DMS 273 (cell line): Measurements from ENCODE around the gene CCS.
"Not testable (repeated sequence)": the region's sequence is repeated elsewhere in the genome, so short reads cannot be mapped to it uniquely, and the experiment has no call there.

Experiments used
- DNase-seq: peaks from one replicate; lab custom pipeline; 2025; ENCODE audit not compliant: unreplicated experiment; lab: John Stamatoyannopoulos, UW

The CCS gene

DNA sequence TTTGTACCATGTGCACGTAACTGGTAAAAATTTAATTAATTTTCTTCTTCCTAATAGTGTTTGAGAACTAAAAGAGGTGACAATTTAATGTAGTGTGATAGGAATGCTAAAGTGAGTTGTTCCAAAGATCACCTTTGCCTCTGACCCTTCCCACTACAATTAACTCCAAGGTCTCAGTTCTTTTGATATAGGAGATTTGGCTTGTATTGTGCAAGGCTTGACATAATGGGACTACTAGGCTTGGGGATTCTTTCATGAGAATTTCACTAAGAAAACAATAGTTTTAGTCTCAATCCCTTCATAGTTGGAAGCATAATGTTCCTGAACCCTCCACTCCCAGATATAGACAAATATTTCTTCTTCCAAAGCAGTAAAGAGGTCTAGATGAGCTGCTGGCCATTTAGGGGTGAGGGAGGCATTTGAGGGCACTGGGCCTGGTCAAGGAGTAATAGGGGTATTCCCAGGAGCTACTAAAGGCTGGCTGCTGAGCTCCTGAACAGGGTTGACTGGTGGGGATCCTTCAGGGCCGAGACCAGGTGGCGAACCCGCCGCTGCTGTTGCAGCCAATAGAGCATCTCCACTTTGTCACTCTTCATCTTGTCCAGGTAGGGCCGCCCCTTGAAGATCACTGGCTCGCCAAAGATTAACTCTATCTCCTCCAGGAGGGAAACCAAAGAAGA is 2.8 kb upstream of the CCS start:
- DNase-seq = no peak

DNA sequence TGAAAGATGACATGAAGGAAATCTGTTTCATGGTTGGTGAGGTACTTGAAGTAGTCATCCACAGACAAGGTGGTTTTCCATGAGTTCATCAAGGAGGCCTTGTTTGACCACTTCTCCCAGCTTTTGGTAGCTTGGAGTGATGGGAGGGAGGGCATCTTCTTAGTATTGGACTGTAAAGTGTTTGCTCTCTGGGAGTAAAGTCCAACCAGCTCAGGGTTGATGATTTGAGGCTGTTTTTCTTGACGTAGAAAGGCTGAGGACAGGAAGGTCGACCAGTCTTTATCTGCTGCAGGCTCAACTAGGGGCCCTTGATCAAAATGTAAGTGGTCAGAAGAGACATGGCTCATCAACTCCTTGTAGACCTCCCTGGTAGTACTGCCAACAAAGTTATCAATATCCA is 1.8 kb upstream of the CCS start:
- DNase-seq = no peak

DNA sequence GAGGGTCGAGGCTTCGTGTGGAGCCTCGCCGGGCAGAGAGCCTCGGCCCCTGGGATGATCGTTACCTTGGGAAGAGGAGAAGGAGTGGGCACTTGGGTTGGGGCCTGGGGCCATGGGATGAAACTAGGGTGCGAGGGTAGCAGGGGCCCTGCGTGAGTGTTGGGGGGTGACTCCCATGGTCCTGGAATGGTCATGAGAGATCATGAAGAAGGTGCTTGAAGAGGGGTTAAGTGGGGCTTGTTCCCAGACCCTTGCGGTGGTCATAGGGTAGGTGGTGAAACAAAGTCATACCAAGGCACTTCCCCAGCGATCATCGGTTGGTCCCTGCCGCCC is 284 bp downstream of the CCS start:
- DNase-seq = no peak

DNA sequence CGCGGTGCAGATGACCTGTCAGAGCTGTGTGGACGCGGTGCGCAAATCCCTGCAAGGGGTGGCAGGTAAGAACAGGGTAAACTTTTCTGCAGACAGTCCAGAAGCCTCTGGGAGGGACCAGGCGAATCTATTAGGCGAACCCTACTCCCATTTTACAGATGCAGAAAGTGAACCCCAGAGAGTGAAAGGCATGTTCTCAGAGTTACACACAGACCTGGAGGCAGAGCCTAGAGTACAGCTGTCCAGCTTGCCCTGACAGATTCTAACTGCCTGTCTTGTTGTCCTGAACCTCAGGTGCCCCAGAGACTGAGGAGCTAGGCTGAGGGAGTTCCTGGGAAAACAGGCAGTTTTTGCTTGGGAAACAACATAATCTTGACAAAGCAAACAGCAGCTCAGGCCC is 665 bp downstream of the CCS start:
- DNase-seq = no peak

DNA sequence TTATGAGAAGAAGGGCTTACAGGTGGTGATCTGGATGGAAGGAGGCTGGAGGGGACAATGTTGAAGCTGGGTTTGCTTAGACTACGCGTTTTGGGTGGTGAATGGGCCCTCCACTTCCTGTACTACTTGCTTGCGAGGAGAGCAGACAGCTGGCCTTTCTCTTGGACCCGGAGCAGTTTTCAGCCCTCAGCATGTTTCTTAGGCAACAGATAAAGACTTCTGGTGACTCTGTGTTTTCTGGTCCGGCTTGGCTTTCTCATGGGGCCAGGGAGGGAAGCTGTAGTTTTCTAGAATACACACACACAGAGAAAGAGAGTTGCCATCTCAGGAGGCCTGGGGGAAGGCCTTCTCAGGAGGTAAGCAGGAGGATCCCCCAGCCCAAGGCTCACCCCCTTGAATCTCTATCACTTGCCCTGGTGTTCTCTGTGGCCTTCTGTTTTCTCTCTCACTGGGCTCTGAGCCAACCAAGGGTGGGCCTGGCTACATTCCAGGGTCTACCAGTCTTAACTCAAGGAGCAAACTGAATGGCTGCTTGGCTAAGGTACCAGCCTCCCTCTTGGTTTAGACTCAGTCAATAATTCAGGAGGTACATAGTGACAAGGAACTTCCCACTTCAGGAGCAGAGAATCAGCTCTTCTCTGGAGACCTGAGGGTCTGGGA is 2.4 kb downstream of the CCS start:
- peak; percentile 51 for DNase-seq

DNA sequence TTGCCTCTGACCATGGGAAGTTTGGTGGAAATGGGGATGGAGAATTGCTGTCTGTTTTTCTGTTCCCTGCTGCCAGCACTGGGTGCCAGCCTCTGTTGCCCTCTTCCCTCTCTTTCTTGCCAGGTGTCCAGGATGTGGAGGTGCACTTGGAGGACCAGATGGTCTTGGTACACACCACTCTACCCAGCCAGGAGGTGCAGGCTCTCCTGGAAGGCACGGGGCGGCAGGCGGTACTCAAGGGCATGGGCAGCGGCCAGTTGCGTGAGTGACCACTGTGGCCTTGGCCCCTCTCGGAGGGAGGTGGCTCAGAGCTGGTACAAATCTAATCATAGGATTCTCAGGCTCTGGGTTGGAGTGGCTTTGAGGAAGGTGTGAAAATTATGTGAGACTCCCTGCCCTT is 6.0 kb downstream of the CCS start:
- no peak for DNase-seq

DNA sequence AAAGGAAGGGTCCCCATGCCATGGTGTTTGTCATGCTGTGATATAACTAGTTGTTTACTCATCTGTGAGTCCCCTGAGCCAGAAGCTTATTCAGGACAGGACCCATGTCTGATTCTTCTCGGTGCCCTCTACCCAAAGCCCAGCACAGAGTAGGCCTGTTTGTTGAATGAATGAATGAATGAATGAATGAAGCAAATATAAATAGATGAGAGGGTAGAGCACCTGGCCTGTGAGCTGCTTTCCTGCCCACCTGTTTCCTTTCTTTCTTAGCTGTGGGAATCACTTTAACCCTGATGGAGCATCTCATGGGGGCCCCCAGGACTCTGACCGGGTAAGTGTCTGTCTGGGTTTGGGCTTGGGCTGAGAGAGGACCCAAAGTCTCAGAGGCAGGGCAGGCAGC is 7.2 kb downstream of the CCS start:
- no peak for DNase-seq

DNA sequence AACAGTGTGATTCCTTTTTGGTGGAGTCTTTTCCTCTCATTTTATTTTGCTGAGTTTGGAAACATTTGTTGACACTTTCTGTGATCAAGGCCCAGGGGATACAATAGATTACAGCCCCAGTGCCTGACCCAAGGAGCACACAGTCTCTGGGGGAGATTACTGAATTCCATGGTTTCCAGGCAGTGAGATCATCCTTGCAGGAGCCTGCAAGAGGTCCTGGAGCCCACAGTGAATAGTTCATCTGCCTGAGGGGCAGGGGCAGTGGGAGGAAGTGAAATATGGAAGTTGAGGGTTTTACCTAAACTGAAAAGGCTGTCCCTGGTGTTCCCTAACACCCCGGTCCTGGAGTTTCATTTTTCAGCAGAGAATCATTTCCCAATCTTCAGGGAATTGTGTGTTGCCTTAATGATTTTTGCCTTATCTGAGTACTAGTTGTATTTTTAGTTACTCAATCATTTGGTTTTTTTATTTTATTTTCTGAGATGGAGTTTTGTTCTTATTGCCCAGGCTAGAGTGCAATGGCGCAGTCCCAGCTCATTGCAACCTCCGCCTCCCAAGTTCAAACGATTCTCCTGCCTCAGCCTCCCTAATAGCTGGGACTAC is 7.7 kb downstream of the CCS start:
- no peak for DNase-seq

DNA sequence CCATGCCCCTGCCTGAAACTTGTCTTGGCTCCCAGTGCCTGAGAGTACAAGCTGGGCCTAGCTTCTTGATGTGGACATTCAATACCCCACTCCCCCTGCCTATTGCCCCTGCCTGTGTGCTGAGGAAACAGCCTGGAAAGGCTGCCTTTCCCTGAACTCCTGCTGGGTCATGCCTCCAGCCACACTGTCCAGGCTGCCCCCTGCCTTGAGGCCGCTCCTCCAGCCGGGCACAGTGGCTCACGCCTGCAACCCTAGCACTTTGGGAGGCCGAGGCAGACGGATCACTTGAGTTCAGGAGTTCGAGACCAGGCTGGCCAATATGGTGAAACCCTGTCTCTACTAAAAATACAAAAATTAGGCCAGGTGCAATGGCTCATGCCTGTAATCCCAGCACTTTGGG is 10.1 kb downstream of the CCS start:
- no peak for DNase-seq

DNA sequence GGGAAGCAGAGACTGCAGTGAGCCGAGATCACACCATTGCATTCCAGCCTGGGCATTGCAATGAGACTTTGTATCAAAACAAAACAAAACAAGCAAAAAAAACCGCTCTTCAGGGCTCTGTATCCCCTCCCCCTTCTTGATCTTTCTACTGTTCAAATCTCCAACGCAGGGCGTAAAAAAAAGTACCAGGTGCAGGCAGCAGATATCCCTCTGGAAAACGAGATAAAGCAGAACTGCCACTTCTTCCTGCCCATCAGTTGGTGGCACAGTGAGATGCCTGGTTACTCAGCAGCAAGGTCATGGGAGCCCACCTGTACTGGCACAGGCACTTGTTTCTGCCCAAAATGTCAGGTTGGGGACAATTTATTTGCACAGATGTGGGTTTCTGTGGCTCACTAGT is 11.2 kb downstream of the CCS start:
- no peak for DNase-seq

DNA sequence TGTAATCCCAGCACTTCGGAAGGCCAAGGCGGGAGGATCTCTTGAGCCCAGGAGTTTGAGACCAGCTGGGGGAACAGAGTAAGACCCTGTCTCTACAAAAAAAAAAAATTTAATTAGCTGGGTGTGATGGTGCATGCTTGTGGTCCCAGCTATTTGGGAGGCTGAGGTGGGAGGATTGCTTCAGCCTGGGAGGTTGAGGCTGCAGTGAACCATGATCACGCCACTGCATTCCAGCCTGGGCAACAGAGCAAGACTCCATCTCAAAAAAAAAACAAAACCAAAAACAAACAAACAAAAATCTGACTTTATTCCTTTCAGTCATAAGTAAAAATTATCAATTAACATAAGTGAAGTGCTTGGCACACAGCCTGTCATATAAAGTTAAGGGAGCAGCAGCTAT is 13.6 kb downstream of the CCS start:
- not testable (repeated sequence) for DNase-seq

DNA sequence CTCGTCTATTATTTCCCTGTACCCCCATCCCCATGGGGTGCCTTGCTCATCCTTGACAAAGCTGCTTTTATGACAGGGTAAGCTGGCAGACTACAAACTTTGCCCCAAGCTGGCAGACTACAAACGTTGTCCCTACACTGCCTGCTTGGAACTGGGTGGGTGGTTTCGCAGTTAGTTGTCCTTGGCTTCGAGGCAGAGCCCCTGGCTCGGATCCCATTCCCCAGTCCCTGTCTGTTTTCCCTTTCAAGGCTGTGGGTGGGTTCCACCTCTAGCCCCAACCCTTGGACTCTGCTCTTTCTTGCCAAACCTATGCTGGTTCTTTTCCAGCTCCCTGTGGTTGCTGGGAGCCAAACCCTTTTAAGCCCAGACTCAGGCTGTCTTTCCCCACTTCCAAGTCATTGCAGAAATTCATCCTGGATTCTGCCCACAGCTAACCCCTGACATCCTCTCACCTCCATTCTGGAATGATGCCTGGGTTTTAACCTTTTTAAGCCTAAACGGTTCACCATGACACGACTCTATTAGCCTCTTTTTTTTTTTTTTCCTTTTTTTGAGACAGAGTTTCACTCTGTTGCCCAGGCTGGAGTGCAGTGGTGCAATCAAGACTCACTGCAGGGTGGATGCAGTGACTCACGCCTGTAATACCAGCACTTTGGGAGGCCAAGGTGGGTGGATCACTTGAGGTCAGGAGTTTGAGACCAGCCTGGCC is 14.3 kb downstream of the CCS start:
- peak; percentile 41 for DNase-seq

DNA sequence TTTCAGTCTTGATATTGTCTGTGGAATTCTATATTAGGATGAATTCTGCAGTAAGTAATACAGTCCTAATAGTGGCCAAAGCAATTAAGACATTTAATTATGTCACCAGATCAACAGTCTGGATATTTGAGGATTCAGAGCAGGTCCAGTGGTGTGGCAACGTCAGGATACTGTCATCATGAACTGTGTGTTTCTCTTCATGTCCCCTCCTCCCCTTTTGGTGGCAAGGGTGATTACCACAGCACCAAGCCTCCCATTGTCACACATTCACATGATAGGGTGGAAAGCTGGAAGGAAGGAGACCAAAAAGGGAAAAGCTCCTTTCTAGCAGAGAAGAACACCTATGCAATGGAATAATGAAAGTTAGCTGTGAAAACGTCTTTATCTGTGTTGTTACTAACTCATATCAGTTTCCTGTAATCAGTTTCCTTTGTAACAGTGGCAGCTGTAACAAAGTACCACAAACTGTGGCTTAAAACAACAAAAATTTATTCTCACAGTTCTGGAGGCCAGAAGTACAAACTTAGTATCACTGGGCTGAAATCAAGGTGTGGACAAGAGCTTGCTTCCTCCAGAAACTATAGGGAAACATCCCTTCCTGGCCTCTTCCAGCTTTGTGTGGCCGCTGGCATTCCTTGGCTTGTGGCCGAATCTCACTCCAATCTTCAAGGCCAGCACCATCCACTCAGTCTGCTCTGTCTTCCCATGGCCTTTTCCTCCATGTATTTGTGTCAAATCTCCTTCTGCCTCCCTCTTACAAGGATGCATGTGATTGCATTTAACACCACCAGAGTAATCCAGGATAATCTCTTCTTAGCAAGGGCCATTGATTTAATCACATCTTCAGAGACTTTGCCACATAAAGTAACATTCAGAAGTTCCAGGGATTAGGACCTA is 17.0 kb downstream of the CCS start:
- no peak for DNase-seq

DNA sequence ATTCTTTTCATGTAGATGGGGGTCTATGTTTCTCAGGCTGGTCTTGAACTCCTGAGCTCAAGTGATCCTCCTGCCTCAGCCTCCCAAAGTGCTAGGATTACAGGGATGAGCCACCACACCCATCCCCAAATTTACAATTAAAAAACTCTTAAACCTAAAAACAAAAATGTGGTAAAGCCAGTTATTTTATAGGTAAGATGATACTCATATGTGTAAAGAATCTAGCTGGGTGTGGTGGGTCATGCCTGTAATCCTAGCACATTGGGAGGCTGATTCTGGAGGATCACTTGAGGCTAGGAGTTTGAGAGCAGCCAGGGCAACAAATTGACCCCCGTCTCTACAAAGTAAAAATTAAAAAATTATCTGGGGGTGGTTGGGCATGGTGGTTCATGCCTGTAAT is 19.5 kb downstream of the CCS start:
- no peak for DNase-seq

DNA sequence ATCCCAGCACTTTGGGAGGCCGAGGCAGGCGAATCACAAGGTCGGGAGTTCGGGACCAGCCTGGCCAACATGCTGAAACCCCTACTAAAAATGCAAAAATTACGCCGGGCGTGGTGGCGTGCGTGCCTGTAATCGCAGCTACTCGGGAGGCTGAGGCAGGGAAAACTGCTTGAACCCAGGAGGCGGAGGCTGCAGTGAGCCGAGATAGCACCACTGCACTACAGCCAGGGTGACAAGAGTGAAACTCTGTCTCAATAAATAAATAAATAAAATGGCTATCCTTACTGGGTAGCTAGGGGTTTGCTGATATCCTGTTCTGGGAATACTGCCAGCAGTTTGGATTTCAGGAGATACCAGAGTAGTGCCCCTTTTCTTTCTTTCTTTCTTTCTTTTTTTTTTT is 21.1 kb downstream of the CCS start:
- peak; percentile 15 for DNase-seq

DNA sequence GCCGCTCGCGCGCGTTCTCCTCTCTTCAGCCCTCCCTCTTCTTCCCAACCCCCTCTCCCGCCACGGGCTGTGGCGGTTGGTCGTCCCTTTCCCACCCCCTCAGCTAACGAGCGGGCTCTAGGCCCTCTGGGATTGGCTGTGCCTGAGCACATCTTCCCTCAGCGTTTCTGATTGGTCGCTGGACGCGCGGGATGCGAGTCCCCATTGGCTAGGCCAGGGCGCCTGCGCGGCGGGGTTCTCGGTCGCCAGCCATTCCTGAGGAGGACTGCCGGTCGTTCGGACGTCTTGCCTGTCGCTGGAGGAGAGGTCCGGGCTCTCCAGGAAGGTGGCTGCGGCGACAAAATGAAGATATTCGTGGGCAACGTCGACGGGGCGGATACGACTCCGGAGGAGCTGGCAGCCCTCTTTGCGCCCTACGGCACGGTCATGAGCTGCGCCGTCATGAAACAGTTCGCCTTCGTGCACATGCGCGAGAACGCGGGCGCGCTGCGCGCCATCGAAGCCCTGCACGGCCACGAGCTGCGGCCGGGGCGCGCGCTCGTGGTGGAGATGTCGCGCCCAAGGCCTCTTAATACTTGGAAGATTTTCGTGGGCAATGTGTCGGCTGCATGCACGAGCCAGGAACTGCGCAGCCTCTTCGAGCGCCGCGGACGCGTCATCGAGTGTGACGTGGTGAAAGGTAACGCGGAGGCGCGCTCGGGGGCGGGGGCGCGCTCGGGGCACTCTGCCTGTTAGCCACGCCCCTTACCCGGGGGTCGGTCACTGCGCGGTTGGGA is 23.6 kb downstream of the CCS start, which contains the start of gene RBM14:
TSS of gene RBM14 (plus strand) at position 252 of the 776 bp plus-strand sequence. CDS start at position 343, 91 bp downstream.
- DNase-seq = peak; percentile 99

DNA sequence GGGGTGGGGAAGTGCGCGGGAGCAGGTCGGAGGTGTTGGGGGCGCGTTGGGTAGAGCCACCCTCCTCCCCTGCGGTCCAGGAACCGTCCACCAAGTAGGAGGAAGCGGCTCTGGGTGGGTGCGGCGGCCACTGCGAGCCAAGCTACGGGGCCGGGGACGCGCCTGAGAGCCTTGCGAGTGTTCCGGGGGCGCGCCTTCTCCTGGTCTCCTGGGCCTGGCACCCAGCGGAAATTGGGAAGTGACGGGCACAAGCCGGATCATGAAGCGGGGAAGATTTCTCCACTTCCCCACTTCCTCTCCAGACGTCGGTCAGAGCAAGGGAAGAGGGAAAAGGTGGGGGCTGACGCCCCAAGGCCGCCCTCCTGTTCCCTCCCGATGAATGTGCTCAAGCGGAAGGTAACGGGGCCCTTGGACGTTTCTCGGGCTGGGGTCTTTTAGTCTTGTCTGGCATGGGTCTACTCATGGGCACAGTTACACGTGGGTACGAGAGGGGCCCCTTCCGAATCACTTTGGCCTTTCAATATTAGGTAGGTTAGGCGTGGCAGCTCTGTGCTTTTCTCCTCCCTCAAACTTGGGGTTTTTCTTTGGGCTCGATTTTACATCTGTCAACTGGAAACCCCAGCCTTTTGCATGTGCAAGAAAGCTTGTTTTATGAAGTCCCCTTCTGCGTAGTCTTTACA is 24.3 kb downstream of the CCS start:
- peak; percentile 79 for DNase-seq

DNA sequence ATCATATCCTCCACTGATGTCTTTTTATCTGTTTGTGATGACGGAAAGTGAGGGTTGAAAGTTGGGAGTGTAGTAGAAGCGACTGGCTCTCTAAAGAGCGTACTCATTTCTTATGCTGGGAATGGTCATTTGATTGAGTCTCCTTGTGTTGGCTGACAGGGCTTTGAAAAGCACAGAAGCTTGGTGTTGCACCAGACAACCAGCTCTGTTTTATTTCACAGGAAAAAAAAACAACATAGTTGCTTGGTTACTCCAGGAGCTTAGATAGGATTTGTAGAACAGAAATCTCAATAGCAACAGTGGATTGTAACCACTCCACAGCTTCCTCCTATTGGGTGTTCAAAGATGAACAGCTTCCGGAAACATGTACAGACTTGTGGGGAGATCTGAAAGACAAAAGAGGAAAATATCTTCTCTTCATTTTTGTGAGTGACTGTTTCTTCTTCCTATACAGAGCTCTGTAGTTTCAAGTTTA is 26.1 kb downstream of the CCS start:
- no peak for DNase-seq

DNA sequence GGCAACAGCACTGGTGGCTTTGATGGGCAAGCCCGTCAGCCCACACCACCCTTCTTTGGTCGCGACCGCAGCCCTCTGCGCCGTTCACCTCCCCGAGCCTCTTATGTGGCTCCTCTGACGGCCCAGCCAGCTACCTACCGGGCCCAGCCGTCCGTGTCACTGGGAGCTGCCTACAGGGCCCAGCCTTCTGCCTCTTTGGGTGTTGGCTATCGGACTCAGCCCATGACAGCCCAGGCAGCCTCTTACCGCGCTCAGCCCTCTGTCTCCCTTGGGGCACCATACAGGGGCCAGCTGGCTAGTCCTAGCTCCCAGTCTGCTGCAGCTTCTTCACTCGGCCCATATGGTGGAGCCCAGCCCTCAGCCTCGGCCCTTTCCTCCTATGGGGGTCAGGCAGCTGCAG is 31.5 kb downstream of the CCS start:
- peak; percentile 30 for DNase-seq
